Measurements from ENCODE around the gene HMCN2. TPM values are rescaled to one million over a fixed set of nuclear protein-coding genes. Genes with fewer than 3 reads are reported as not detected.
"Not testable (repeated sequence)": the region's sequence is repeated elsewhere in the genome, so short reads cannot be mapped to it uniquely, and the experiment has no call there.

Gene HMCN2
- total and polyA plus RNA-seq, 2 donors (not counting 3 experiments of a cell fraction or from before 2014, with no cell fraction given) = 0.04 to 0.24 TPM

- Histone ChIP-seq H3K4me2 (ENCODE audit: insufficient read depth, low read length) (no peak overlapping the region), H3K9me1 (replicated peaks; ENCODE audit: control insufficient read depth, extremely low read depth, insufficient read depth, low read length) (no peaks in the 10 kb centered on the region), H3K36me3 (ENCODE audit: control insufficient read depth in 2 of 2, extremely low read depth in 1 of 2, insufficient read depth in 2 of 2, low read length in 2 of 2) (no peaks in the 10 kb centered on the region), H2AFZ (ENCODE audit: low read depth, low read length) (no peak overlapping the region), H4K20me1 (replicated peaks; ENCODE audit: control insufficient read depth, extremely low read depth, insufficient read depth, low read length) (no peaks in the 10 kb centered on the region), H3K9ac (replicated peaks; ENCODE audit: extremely low read depth, insufficient read depth, low read length) (no peak overlapping the region), H3K27ac (ENCODE audit: insufficient read depth, low read depth, low read length) (no peak overlapping the region), H3K4me3 (replicated peaks in 1 of 3; ENCODE audit: insufficient read depth in 1 of 3, low read depth in 1 of 3, low read length in 3 of 3) (no peak overlapping the region), H3K79me2 (ENCODE audit: control insufficient read depth, insufficient read depth, low read length) (no peaks in the 10 kb centered on the region), H3K9me3 (replicated peaks; ENCODE audit: control insufficient read depth, insufficient read depth, low read length) (no peaks in the 10 kb centered on the region), H3K4me1 (ENCODE audit: control insufficient read depth, extremely low read depth, insufficient read depth, low read length) (no peaks in the 10 kb centered on the region), H3K27me3 (ENCODE audit: control insufficient read depth in 2 of 2, insufficient read depth in 2 of 2, low read length in 2 of 2) (no peaks in the 10 kb centered on the region)
- dilution Hi-C loops (cut with MboI; ENCODE audit: extremely low pct_ligation_motif_present, low sequenced_read_pairs) = no loop called here
- DNase-seq (ENCODE audit: low read depth, low spot score) = no peak
- TF ChIP-seq EZH2 (IDR thresholded peaks at IDR 0.05; ENCODE audit: borderline replicate concordance, low read depth, low read length, severe bottlenecking) = no peak
- no peak for TF ChIP-seq GATA2 (IDR thresholded peaks at IDR 0.05; ENCODE audit: insufficient read depth, insufficient read length, low read depth, low read length)
- no peak for TF ChIP-seq MAX (IDR thresholded peaks at IDR 0.05; ENCODE audit: insufficient read depth, insufficient read length)
- no peak for TF ChIP-seq FOS (IDR thresholded peaks at IDR 0.05; ENCODE audit: borderline replicate concordance, insufficient read depth, low read length)
- TF ChIP-seq CTCF (IDR thresholded peaks at IDR 0.05; ENCODE audit: extremely low read depth in 1 of 2, insufficient read depth in 1 of 2, low read depth in 1 of 2, low read length in 2 of 2) = no peak
- no peak for TF ChIP-seq JUN (IDR thresholded peaks at IDR 0.05; ENCODE audit: borderline replicate concordance, insufficient read depth, insufficient read length, low read depth)
- no TSS peak for BruUV-seq (replicated peaks)
- FAIRE-seq = no peak
- ChIA-PET CTCF (interaction anchor here (0.9 to 3.5 kb wide), 4 partner anchors 13 to 233 kb away, joined by 3 to 21 read pairs (median 4); no protein-coding TSS in a partner anchor), POLR2A (no interaction called here)
- intact Hi-C loops (cut with micrococcal nuclease) = no loop called here
Observed at GRCh38 chr9:130340011-130340410, 74.5 kb downstream of the HMCN2 start.

GRCh38 chr9:130340557-130340956 lies 75.0 kb downstream of the HMCN2 start:
- intact Hi-C loops (cut with micrococcal nuclease); H3K4me3 ChIP-seq (replicated peaks in 1 of 3; ENCODE audit: insufficient read depth in 1 of 3, low read depth in 1 of 3, low read length in 3 of 3); H3K9me1 ChIP-seq (replicated peaks; ENCODE audit: control insufficient read depth, extremely low read depth, insufficient read depth, low read length); H3K4me2 ChIP-seq (ENCODE audit: insufficient read depth, low read length); H3K36me3 ChIP-seq (ENCODE audit: control insufficient read depth in 2 of 2, extremely low read depth in 1 of 2, insufficient read depth in 2 of 2, low read length in 2 of 2); H3K4me1 ChIP-seq (ENCODE audit: control insufficient read depth, extremely low read depth, insufficient read depth, low read length); H3K27ac ChIP-seq (ENCODE audit: insufficient read depth, low read depth, low read length); dilution Hi-C loops (cut with MboI; ENCODE audit: extremely low pct_ligation_motif_present, low sequenced_read_pairs); H3K79me2 ChIP-seq (ENCODE audit: control insufficient read depth, insufficient read depth, low read length); POLR2A ChIA-PET; BruUV-seq (replicated peaks); H4K20me1 ChIP-seq (replicated peaks; ENCODE audit: control insufficient read depth, extremely low read depth, insufficient read depth, low read length); H3K27me3 ChIP-seq (ENCODE audit: control insufficient read depth in 2 of 2, insufficient read depth in 2 of 2, low read length in 2 of 2); H3K9ac ChIP-seq (replicated peaks; ENCODE audit: extremely low read depth, insufficient read depth, low read length); DNase-seq (ENCODE audit: low read depth, low spot score); H3K9me3 ChIP-seq (replicated peaks; ENCODE audit: control insufficient read depth, insufficient read depth, low read length); FAIRE-seq; H2AFZ ChIP-seq (ENCODE audit: low read depth, low read length): not testable (repeated sequence)
- CTCF ChIA-PET = interaction anchor here (0.9 to 3.5 kb wide), 4 partner anchors 13 to 233 kb away, joined by 3 to 21 read pairs (median 4); no protein-coding TSS in a partner anchor
